Lung (tissue), 12 donors: Measurements from ENCODE around the gene PPM1H. TPM values are rescaled to one million over a fixed set of nuclear protein-coding genes. Genes with fewer than 3 reads are reported as not detected.

ENCODE experiments used
- ATAC-seq: fragments of 200-7000 bp; cut with Tn5 transposase; one replicate; pipeline ENCODE4 v1.9.1; 2020; ENCODE audit warnings: moderate number of reproducible peaks; ENCODE audit not compliant: insufficient read depth, low FRiP score
- DNase-seq, 3 donors: peaks; one replicate each; pipeline ENCODE4 v3.0.0-alpha.2; 2013 to 2017
- H3K27ac ChIP-seq, 2 donors: one replicate each; pipeline ENCODE4 v1.5.1; 2013; ENCODE audit warnings: mild to moderate bottlenecking in 2 of 2, moderate library complexity in 2 of 2, control low read depth in 1 of 2, inconsistent platforms in 1 of 2, low read depth in 1 of 2, low read length in 1 of 2
- H3K27me3 ChIP-seq, 3 donors: one replicate each; pipeline ENCODE4 v1.5.1; 2013; ENCODE audit warnings: low read length in 2 of 3; ENCODE audit not compliant: control insufficient read depth in 3 of 3, insufficient read depth in 3 of 3
- H3K36me3 ChIP-seq, 4 donors: one replicate each; pipeline ENCODE4 v1.5.1; 2013; ENCODE audit warnings: low read length in 4 of 4, mild to moderate bottlenecking in 1 of 4, moderate library complexity in 1 of 4; ENCODE audit not compliant: control insufficient read depth in 4 of 4, insufficient read depth in 4 of 4
- H3K4me1 ChIP-seq, 5 donors: one replicate each; pipeline ENCODE4 v1.5.1; 2013; ENCODE audit warnings: low read length in 5 of 5, mild to moderate bottlenecking in 2 of 5, moderate library complexity in 1 of 5; ENCODE audit not compliant: control insufficient read depth in 5 of 5, insufficient read depth in 5 of 5
- H3K4me3 ChIP-seq: one replicate; pipeline ENCODE4 v1.5.1; 2013; ENCODE audit warnings: mild to moderate bottlenecking, control low read depth, moderate library complexity
- H3K9ac ChIP-seq, 2 donors: one replicate each; pipeline ENCODE4 v1.5.1; 2013; ENCODE audit warnings: low read length in 2 of 2, control low read depth in 1 of 2; ENCODE audit not compliant: insufficient read depth in 1 of 2
- H3K9me3 ChIP-seq, 4 donors: one replicate each; pipeline ENCODE4 v1.5.1; 2013; ENCODE audit warnings: low read length in 3 of 4, mild to moderate bottlenecking in 1 of 4, moderate library complexity in 1 of 4; ENCODE audit not compliant: control insufficient read depth in 4 of 4, insufficient read depth in 3 of 4
- CTCF ChIP-seq: IDR thresholded peaks from 2 replicates; pipeline ENCODE4 v1.5.1; 2012; ENCODE audit warnings: mild to moderate bottlenecking; ENCODE audit errors: control extremely low read depth, extremely low read depth
- WGBS, 2 donors: extraction: QIAGEN DNeasy Blood & Tissue Kit; methylation state at CpG; one replicate each; pipeline ENCODE4 v1.1.7; 2013; 5-methylcytosine and 5-hydroxymethylcytosine counted together
- polyA plus RNA-seq, 2 donors: library from polyadenylated mRNA; stranded (reverse); fragments of 200-250 nt; gene quantifications; one replicate each; pipeline ENCODE4 v1.2.1, GENCODE V29; 2013
- total RNA-seq, 2 donors: library from RNA; depleted of rRNA in 1 of 2; stranded (reverse); fragments of >200 nt in 1 of 2; gene quantifications; one replicate each; pipeline ENCODE4 v1.2.1, GENCODE V29; 2014 to 2021
- donor health status: control.
- donor health status: control.
- donor health status: Bipolar disorder and iron deficiency.
- donor health status: healthy.
- donor health status: DM: yes; HTN: yes; CAD: no.

The PPM1H gene
- total and polyA plus RNA-seq, 4 donors: 2.0 to 11.2 (median 5.7) TPM

GRCh38 chr12:62659453-62660295, 275.3 kb downstream of the PPM1H start:
- ATAC-seq: no peak
- no peak for DNase-seq
- Histone ChIP-seq H3K4me1 (peaks cover 0 to 3% (median 0%) of the 10 kb centered on the region in 5 donors), H3K9ac (no peak overlapping the region), H3K27ac (peak overlapping the region in 1 of 2 donors; percentile 34), H3K36me3 (no peaks in the 10 kb centered on the region), H3K4me3 (no peak overlapping the region), H3K9me3 (no peaks in the 10 kb centered on the region), H3K27me3 (no peaks in the 10 kb centered on the region)
- 69 to 82% methylated on average over 3 of the region's 3 CpGs for WGBS, 2 donors
- TF ChIP-seq CTCF: no peak

DNA sequence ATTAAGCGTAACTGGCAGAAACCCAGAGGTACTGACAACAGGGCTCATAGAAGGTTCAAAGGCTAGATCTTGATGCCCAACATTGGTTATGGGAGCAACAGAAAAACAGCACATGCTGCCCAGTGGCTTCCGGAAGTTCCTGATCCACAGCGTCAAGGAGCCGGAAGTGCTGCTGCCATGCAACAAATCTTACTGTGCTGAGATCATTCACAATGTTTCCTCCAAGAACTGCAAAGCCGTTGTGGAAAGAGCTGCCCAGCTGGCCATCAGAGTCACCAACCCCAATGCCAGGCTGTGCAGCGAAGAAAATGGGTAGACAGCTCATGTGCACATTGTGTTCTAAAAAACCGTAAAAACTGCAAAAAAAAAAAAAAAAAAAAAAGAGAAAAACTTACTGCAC, 276.0 kb downstream of the PPM1H start:
- no peaks in the 10 kb centered on the region for H3K27me3 ChIP-seq
- H3K9me3 ChIP-seq: no peaks in the 10 kb centered on the region
- DNase-seq (no peak), ATAC-seq (no peak)
- H3K36me3 ChIP-seq: no peaks in the 10 kb centered on the region
- no peak for TF ChIP-seq CTCF
- H3K27ac ChIP-seq: no peak overlapping the region
- H3K9ac ChIP-seq: no peak overlapping the region
- H3K4me3 ChIP-seq: no peak overlapping the region
- H3K4me1 ChIP-seq: peaks cover 0 to 3% (median 0%) of the 10 kb centered on the region in 5 donors
- 76 to 82% methylated on average over 7 of the region's 7 CpGs for WGBS, 2 donors

- no peak overlapping the region for H3K9ac ChIP-seq
- no peak for DNase-seq
- H3K27ac ChIP-seq: no peak overlapping the region
- no peaks in the 10 kb centered on the region for H3K9me3 ChIP-seq
- H3K36me3 ChIP-seq: no peaks in the 10 kb centered on the region
- TF ChIP-seq CTCF: no peak
- no peaks in the 10 kb centered on the region for H3K27me3 ChIP-seq
- H3K4me1 ChIP-seq: peaks cover 0 to 5% (median 0%) of the 10 kb centered on the region in 5 donors
- 71 to 76% methylated on average over 1 of the region's 1 CpG for WGBS, 2 donors
- ATAC-seq: no peak
- H3K4me3 ChIP-seq: no peak overlapping the region
Measured at GRCh38 chr12:62657363-62657632, 277.7 kb downstream of the PPM1H start.
